Stimulated activated CD4-positive, alpha-beta T cell treated with anti-CD3 and anti-CD28 coated beads, Interleukin-4, amount 100 ng/mL, for 24 hours (primary cell): ENCODE measurements around the gene DNMT3A.

Source experiments
- DNase-seq: peaks from one replicate; pipeline ENCODE4 v3.0.0-alpha.2; 2020

DNMT3A gene

GRCh38 chr2:25372405-25373268 is 30.9 kb upstream of the DNMT3A start:
- DNase-seq: no peak

GRCh38 chr2:25371253-25372241 is 29.8 kb upstream of the DNMT3A start:
- no peak for DNase-seq

GRCh38 chr2:25369876-25370275 is 28.2 kb upstream of the DNMT3A start:
- no peak for DNase-seq

- no peak for DNase-seq
These were observed 27.7 kb upstream of the DNMT3A start for GRCh38 chr2:25369439-25369838.

GRCh38 chr2:25368660-25369059 is 26.9 kb upstream of the DNMT3A start:
- no peak for DNase-seq

GRCh38 chr2:25367296-25367695 is 25.6 kb upstream of the DNMT3A start:
- DNase-seq: no peak

GRCh38 chr2:25366629-25367028 is 24.9 kb upstream of the DNMT3A start:
- no peak for DNase-seq

GRCh38 chr2:25365241-25365640 is 23.5 kb upstream of the DNMT3A start:
- DNase-seq: no peak

- no peak for DNase-seq
These were observed 22.0 kb upstream of the DNMT3A start for GRCh38 chr2:25363733-25364132.

GRCh38 chr2:25362434-25363145 is 20.9 kb upstream of the DNMT3A start:
- DNase-seq: peak; percentile 54

- peak; percentile 95 for DNase-seq
These were observed 20.3 kb upstream of the DNMT3A start for GRCh38 chr2:25362049-25362433.

- no peak for DNase-seq
These were observed 19.7 kb upstream of the DNMT3A start for GRCh38 chr2:25361261-25362048.

GRCh38 chr2:25358836-25359235 is 17.1 kb upstream of the DNMT3A start:
- DNase-seq: no peak

GRCh38 chr2:25358249-25358815 is 16.6 kb upstream of the DNMT3A start:
- DNase-seq: no peak

GRCh38 chr2:25356088-25356487 is 14.4 kb upstream of the DNMT3A start:
- DNase-seq: no peak

- no peak for DNase-seq
These were observed 13.5 kb upstream of the DNMT3A start for GRCh38 chr2:25355270-25355669.

- DNase-seq: no peak
These were observed 12.4 kb upstream of the DNMT3A start for GRCh38 chr2:25354116-25354515.

- DNase-seq: no peak
These were observed 7.7 kb upstream of the DNMT3A start for GRCh38 chr2:25349397-25349796.

- DNase-seq: no peak
These were observed 6.1 kb upstream of the DNMT3A start for GRCh38 chr2:25347846-25348245.

- peak; percentile 54 for DNase-seq
These were observed 5.6 kb upstream of the DNMT3A start for GRCh38 chr2:25347205-25347815.

GRCh38 chr2:25343187-25343825 is 1.6 kb upstream of the DNMT3A start:
- no peak for DNase-seq
